Measurements from ENCODE around the gene RNASE1. TPM values are rescaled to one million over a fixed set of nuclear protein-coding genes. Genes with fewer than 3 reads are reported as not detected.
"Not testable (repeated sequence)": the region's sequence is repeated elsewhere in the genome, so short reads cannot be mapped to it uniquely, and the experiment has no call there.

Gene RNASE1
- total and polyA plus RNA-seq, 5 experiments from 2014 or later, result 5.6 to 10.3 TPM; not detected in 3

DNA sequence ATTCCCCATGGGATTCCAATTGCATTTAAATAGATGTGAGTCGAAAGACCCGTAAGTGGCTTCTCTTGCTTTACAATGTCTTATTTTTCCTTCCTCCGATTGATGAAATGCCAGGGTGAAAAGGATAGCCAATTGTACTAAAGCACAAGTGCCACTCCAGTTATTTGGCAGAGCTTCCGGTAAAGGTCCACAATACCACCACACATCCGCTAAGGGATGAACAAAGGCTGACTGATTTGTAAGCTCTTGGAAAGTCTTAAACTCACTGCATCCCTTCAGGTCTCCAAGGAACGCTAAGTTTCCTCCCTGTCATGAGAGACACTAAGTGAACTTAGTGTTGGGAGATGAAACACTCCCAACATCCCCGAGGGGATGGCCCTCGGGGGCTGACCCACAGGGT is 21.2 kb upstream of the RNASE1 start:
- ATAC-seq (no peak), DNase-seq (no peak)
- POLR2A ChIA-PET, result no interaction called here
- Mint-ChIP-seq H3K27me3 (peaks cover 0 to 10% (median 3%) of the 10 kb centered on the region in 5 donors), H3K36me3 (no peaks in the 10 kb centered on the region), H3K4me1 (no peaks in the 10 kb centered on the region), H3K27ac (peak overlapping the region in 1 of 10 donors; percentile 10), H3K4me3 (no peak overlapping the region), H3K9me3 (peaks cover 0 to 21% (median 3%) of the 10 kb centered on the region in 9 donors)

DNA sequence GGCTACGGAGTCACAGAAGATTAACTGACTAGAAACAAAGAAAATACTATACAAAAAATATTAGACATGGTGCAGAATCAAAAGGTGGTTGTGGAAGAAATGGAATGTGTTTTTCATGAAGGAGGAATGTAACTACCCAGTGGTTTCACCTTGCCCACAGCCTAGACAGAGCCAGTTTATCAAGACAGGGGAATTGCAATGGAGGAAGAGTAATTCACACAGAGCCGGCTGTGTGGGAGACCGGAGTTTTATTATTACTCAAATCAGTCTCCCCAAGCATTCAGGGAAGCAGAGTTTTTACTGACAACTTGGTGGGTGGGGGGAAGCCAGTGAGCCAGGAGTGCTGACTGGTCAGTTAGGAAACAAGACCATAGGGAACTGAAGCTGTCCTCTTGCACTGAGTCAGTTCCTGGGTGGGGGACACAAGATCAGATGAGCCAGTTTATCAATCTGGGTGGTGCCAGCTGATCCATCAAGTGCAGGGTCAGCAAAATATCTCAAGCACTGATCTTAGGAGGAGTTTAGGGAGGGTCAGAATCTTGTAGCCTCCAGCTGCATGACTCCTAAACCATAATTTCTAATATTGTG is 19.0 kb upstream of the RNASE1 start:
- H3K27ac Mint-ChIP-seq, DNase-seq, ATAC-seq, H3K9me3 Mint-ChIP-seq, H3K36me3 Mint-ChIP-seq, POLR2A ChIA-PET, H3K4me3 Mint-ChIP-seq, H3K27me3 Mint-ChIP-seq: not testable (repeated sequence)
- H3K4me1 Mint-ChIP-seq, result peaks cover 0 to 14% (median 1%) of the 10 kb centered on the region in 4 donors

- no peak overlapping the region for H3K4me3 Mint-ChIP-seq
- no peak overlapping the region for H3K27ac Mint-ChIP-seq
- no peaks in the 10 kb centered on the region for H3K36me3 Mint-ChIP-seq
- DNase-seq (no peak), ATAC-seq (no peak)
- H3K27me3 Mint-ChIP-seq, result peaks cover 0 to 8% (median 5%) of the 10 kb centered on the region in 5 donors
- H3K4me1 Mint-ChIP-seq, result peaks cover 0 to 23% (median 2%) of the 10 kb centered on the region in 4 donors
- no peaks in the 10 kb centered on the region for H3K9me3 Mint-ChIP-seq
- POLR2A ChIA-PET, result no interaction called here
Observed at GRCh38 chr14:20820063-20820904, 17.6 kb upstream of the RNASE1 start.

DNA sequence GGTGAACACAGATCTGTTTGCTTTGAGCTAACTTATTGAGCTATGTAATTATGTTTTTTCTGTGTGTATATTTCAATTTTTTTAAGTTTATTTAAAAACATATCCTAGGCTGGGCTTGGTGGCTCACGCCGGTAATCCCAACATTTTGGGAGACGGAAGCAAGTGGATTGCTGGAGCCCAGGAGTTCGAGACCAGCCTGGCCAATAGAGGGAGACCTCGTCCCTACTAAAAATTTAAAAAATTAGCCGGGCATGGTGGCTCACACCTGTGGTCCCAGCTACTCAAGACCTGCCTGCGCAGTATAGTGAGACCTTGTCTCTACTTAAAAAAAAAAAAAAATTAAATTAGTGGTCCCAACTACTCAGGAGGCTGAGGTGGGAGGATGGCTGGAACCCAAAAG is 16.2 kb upstream of the RNASE1 start:
- Mint-ChIP-seq H3K4me3 (no peak overlapping the region), H3K27ac (peak overlapping the region in 1 of 10 donors; percentile 12), H3K36me3 (no peaks in the 10 kb centered on the region), H3K9me3 (no peaks in the 10 kb centered on the region), H3K27me3 (peaks cover 0 to 5% (median 0%) of the 10 kb centered on the region in 5 donors), H3K4me1 (peaks cover 0 to 23% (median 2%) of the 10 kb centered on the region in 4 donors)
- POLR2A ChIA-PET, result no interaction called here
- no peak for DNase-seq
- ATAC-seq, result no peak

DNA sequence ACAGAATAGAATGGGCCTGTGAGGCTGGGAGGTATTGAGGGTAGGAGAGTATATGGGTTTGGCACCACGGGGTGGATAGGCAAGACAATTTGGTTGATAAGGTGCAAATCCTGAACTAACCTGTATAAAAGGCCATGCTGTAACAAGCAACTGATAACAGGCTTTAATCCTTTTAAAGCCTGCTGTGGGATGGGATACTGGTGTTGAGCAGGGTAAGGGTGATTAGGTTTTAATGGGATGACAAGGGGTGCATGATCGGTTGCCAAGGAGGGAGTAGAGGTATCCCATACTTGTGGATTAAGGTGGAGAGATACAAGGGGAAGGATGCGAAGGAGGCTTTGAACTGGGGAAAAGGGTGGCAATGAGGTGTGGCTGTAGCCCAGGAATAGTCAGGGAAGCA is 13.3 kb upstream of the RNASE1 start:
- Mint-ChIP-seq H3K4me1 (peaks cover 0 to 23% (median 2%) of the 10 kb centered on the region in 4 donors), H3K27ac (peak overlapping the region in 2 of 10 donors; percentile 27)
- H3K9me3 Mint-ChIP-seq, H3K27me3 Mint-ChIP-seq, ATAC-seq, DNase-seq, POLR2A ChIA-PET, H3K4me3 Mint-ChIP-seq, H3K36me3 Mint-ChIP-seq: not testable (repeated sequence)

GRCh38 chr14:20811986-20812975 is 9.6 kb upstream of the RNASE1 start:
- Mint-ChIP-seq H3K36me3 (no peaks in the 10 kb centered on the region), H3K27ac (peak overlapping the region in 1 of 10 donors; percentile 17), H3K4me1 (peaks cover 0 to 18% (median 2%) of the 10 kb centered on the region in 4 donors), H3K4me3 (no peak overlapping the region), H3K9me3 (no peaks in the 10 kb centered on the region), H3K27me3 (peaks cover 0 to 4% (median 0%) of the 10 kb centered on the region in 5 donors)
- ATAC-seq (no peak), DNase-seq (no peak)
- POLR2A ChIA-PET, result no interaction called here

DNA sequence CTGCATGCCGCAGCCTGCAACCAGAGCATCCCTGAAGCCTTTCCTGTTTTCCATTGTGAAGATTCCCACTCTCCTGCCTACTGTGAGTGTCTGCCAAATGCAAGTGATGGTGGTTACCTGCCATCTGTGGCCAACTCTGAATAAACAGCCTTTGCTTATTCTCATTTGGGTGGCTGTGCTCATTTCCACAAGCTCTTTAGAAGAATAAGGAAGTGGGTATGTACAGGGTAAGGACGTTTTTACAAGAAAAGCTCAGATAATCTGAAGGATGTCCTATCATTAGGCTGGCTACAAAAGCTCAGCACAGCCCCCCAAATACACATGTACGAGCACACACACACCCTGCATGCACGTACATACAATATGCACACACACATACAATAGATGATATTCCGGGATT is 7.3 kb upstream of the RNASE1 start:
- Mint-ChIP-seq H3K9me3 (no peaks in the 10 kb centered on the region), H3K27ac (no peak overlapping the region), H3K36me3 (no peaks in the 10 kb centered on the region), H3K27me3 (peaks cover 0 to 5% (median 1%) of the 10 kb centered on the region in 5 donors), H3K4me3 (no peak overlapping the region), H3K4me1 (peaks cover 0 to 3% (median 0%) of the 10 kb centered on the region in 4 donors)
- DNase-seq (no peak), ATAC-seq (no peak)
- POLR2A ChIA-PET, result no interaction called here

DNA sequence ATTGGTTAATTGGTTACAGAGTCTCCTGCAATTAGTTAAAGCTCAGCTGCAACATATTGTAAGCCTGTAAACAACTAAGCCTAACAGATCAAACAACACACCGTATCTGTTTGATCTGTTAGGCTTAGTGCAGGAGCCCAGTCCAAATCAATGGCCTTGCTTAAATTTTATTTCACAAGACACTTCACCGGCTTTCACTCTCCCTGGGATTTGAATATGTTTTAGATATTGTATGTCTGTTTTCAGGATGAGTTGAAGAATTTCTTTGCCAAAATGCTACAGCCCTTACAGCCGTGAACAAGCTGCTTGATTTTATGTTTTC is 5.5 kb upstream of the RNASE1 start:
- Mint-ChIP-seq H3K9me3 (no peaks in the 10 kb centered on the region), H3K4me1 (peaks cover 0 to 3% (median 0%) of the 10 kb centered on the region in 4 donors), H3K27ac (no peak overlapping the region), H3K27me3 (peaks cover 0 to 5% (median 1%) of the 10 kb centered on the region in 5 donors), H3K36me3 (no peaks in the 10 kb centered on the region), H3K4me3 (no peak overlapping the region)
- ATAC-seq (no peak), DNase-seq (no peak)
- POLR2A ChIA-PET, result no interaction called here

GRCh38 chr14:20807304-20808161 is 4.9 kb upstream of the RNASE1 start:
- POLR2A ChIA-PET, result interaction anchor here (0.6 kb wide), 1 partner anchor 1782 kb away, joined by 4 read pairs; no protein-coding TSS in a partner anchor
- DNase-seq (no peak), ATAC-seq (no peak)
- Mint-ChIP-seq H3K36me3 (no peaks in the 10 kb centered on the region), H3K27ac (peak overlapping the region in 1 of 10 donors; percentile 47), H3K9me3 (no peaks in the 10 kb centered on the region), H3K4me3 (no peak overlapping the region), H3K27me3 (peaks cover 0 to 5% (median 4%) of the 10 kb centered on the region in 5 donors), H3K4me1 (peaks cover 0 to 3% (median 0%) of the 10 kb centered on the region in 4 donors)

GRCh38 chr14:20805485-20805884 is 2.8 kb upstream of the RNASE1 start:
- no peak overlapping the region for H3K4me3 Mint-ChIP-seq

DNA sequence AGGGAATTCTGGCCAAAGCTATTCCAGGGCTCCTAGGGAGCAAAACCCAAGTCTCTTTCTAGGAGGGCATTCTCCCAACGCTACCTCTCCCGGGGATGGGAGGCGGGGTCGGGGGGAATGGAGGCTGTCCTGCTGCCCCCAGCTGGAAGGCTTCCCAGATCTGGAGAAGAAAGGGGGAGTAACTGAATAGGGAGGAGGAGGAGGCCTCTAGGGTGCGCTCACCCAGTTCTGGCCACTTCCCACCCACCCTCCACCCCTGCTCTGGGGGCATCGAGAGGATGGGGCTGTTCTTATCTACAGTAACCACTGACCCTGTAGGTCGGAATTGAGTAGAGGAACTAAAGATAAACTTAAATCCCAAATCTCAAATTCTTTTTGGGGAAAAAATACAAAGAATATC is 579 bp upstream of the RNASE1 start:
- H3K36me3 Mint-ChIP-seq, result no peaks in the 10 kb centered on the region
- no peak for DNase-seq
- peaks cover 1 to 12% (median 6%) of the 10 kb centered on the region in 5 donors for H3K27me3 Mint-ChIP-seq
- no peak for ATAC-seq
- peaks cover 0 to 26% (median 5%) of the 10 kb centered on the region in 4 donors for H3K4me1 Mint-ChIP-seq
- POLR2A ChIA-PET, result no interaction called here
- no peaks in the 10 kb centered on the region for H3K9me3 Mint-ChIP-seq
- no peak overlapping the region for H3K27ac Mint-ChIP-seq
- no peak overlapping the region for H3K4me3 Mint-ChIP-seq

More at GRCh38 chr14:20805485-20805884, 2.8 kb upstream of the RNASE1 start:
- Mint-ChIP-seq H3K4me1 (peaks cover 0 to 11% (median 0%) of the 10 kb centered on the region in 4 donors), H3K27ac (no peak overlapping the region), H3K27me3 (peaks cover 1 to 12% (median 6%) of the 10 kb centered on the region in 5 donors), H3K36me3 (no peaks in the 10 kb centered on the region), H3K9me3 (no peaks in the 10 kb centered on the region)
- DNase-seq (no peak), ATAC-seq (no peak)
- POLR2A ChIA-PET, result no interaction called here

DNA sequence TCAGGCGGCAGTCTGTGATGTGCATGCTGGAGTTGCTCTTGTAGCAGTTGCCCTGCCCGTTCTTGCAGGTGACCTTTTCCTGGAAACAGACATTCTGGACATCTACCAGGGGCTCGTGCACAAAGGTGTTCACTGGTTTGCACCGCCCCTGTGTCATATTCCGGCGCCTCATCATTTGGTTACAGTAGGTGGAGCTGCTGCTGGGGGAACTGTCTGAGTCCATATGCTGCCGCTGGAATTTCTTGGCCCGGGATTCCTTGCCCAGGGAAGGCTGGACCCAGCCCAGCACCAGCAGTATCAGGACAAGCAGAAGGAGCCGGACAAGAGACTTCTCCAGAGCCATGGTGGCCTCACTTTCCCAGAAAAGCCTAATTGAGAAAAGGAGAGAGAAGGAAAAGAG is 918 bp downstream of the RNASE1 start:
- POLR2A ChIA-PET, result no interaction called here
- Mint-ChIP-seq H3K27me3 (peaks cover 1 to 12% (median 6%) of the 10 kb centered on the region in 5 donors), H3K4me1 (peaks cover 0 to 30% (median 5%) of the 10 kb centered on the region in 4 donors), H3K4me3 (no peak overlapping the region), H3K27ac (no peak overlapping the region), H3K36me3 (no peaks in the 10 kb centered on the region), H3K9me3 (no peaks in the 10 kb centered on the region)
- no peak for DNase-seq
- no peak for ATAC-seq
